Lower lobe of right lung (tissue), 2 donors: Measurements from ENCODE around the gene ADAMTSL3. TPM values are rescaled to one million over a fixed set of nuclear protein-coding genes. Genes with fewer than 3 reads are reported as not detected.

Experiments used
- ATAC-seq, 2 donors: fragments of 200-7000 bp; cut with Tn5 transposase; one replicate each; pipeline ENCODE4 v1.9.1; 2020 to 2022; ENCODE audit warnings: mild to moderate bottlenecking in 2 of 2, moderate library complexity in 2 of 2
- DNase-seq: peaks from one replicate; pipeline ENCODE4 v3.0.0-alpha.2; 2020
- H3K27ac ChIP-seq: fragments of 200-600 bp; one replicate; pipeline ENCODE4 v1.8.0; 2022
- H3K27me3 ChIP-seq: fragments of 200-600 bp; one replicate; pipeline ENCODE4 v1.8.0; 2022; ENCODE audit warnings: low read depth
- H3K36me3 ChIP-seq: fragments of 200-600 bp; one replicate; pipeline ENCODE4 v1.8.0; 2022; ENCODE audit warnings: mild to moderate bottlenecking
- H3K4me1 ChIP-seq: fragments of 200-600 bp; one replicate; pipeline ENCODE4 v1.8.0; 2022
- H3K4me3 ChIP-seq: fragments of 200-600 bp; one replicate; pipeline ENCODE4 v1.8.0; 2022; ENCODE audit warnings: mild to moderate bottlenecking
- H3K9me3 ChIP-seq: fragments of 200-600 bp; one replicate; pipeline ENCODE4 v1.8.0; 2022
- CTCF ChIP-seq: fragments of 200-600 bp; IDR thresholded peaks from one replicate; pipeline ENCODE4 v1.8.0; 2022; ENCODE audit warnings: antibody characterized with exemption, mild to moderate bottlenecking
- intact Hi-C: fragments of 100-400 bp; cut with DNase I; formaldehyde crosslinking; loops from one replicate; pipeline ENCODE4 v1.11.0; 2022
- total RNA-seq: library from RNA; stranded (reverse); fragmentation: NEBNext Ultra II Directional; extraction: Animal tissue kit (Norgen Biotek cat#: 25700); gene quantifications from one replicate; pipeline ENCODE4 v1.2.1, GENCODE V29; 2021
- donor health status: DM: no; HTN: yes; CAD: no; lungs with severe emphysema.

Gene ADAMTSL3
- total RNA-seq, 1 donor from 2014 or later = 26.4 TPM

- ATAC-seq = no peak
- no peak for TF ChIP-seq CTCF
Observed at GRCh38 chr15:83670672-83671229, 16.8 kb downstream of the ADAMTSL3 start.

GRCh38 chr15:83671603-83672002 lies 17.7 kb downstream of the ADAMTSL3 start:
- ATAC-seq (no peak), DNase-seq (no peak)
- no peaks in the 10 kb centered on the region for H3K27me3 ChIP-seq
- H3K4me3 ChIP-seq = no peak overlapping the region
- TF ChIP-seq CTCF = no peak
- no peak overlapping the region for H3K27ac ChIP-seq
- H3K9me3 ChIP-seq = peaks cover 7% of the 10 kb centered on the region
- intact Hi-C loops = no loop called here
- no peaks in the 10 kb centered on the region for H3K4me1 ChIP-seq
- H3K36me3 ChIP-seq = no peaks in the 10 kb centered on the region

More at GRCh38 chr15:83670672-83671229, 16.8 kb downstream of the ADAMTSL3 start:
- Histone ChIP-seq H3K27ac (no peak overlapping the region), H3K36me3 (no peaks in the 10 kb centered on the region), H3K27me3 (no peaks in the 10 kb centered on the region), H3K4me1 (no peaks in the 10 kb centered on the region), H3K9me3 (peaks cover 7% of the 10 kb centered on the region), H3K4me3 (no peak overlapping the region)
- intact Hi-C loops = no loop called here
- DNase-seq = no peak

GRCh38 chr15:83673385-83673784 lies 19.5 kb downstream of the ADAMTSL3 start:
- Histone ChIP-seq H3K9me3 (peaks cover 7% of the 10 kb centered on the region), H3K4me1 (no peaks in the 10 kb centered on the region), H3K27ac (no peak overlapping the region), H3K36me3 (no peaks in the 10 kb centered on the region), H3K27me3 (no peaks in the 10 kb centered on the region), H3K4me3 (no peak overlapping the region)
- DNase-seq (no peak), ATAC-seq (peak in 1 of 2 donors; percentile 19)
- intact Hi-C loops = no loop called here
- TF ChIP-seq CTCF = no peak

- Histone ChIP-seq H3K27me3 (no peaks in the 10 kb centered on the region), H3K36me3 (no peaks in the 10 kb centered on the region), H3K9me3 (no peaks in the 10 kb centered on the region), H3K27ac (no peak overlapping the region), H3K4me3 (no peak overlapping the region), H3K4me1 (no peaks in the 10 kb centered on the region)
- DNase-seq (no peak), ATAC-seq (no peak)
- intact Hi-C loops = no loop called here
- no peak for TF ChIP-seq CTCF
Observed at GRCh38 chr15:83682476-83683088, 28.7 kb downstream of the ADAMTSL3 start.

- Histone ChIP-seq H3K36me3 (no peaks in the 10 kb centered on the region), H3K27ac (no peak overlapping the region), H3K27me3 (no peaks in the 10 kb centered on the region), H3K9me3 (no peaks in the 10 kb centered on the region), H3K4me1 (no peaks in the 10 kb centered on the region), H3K4me3 (no peak overlapping the region)
- intact Hi-C loops = no loop called here
- no peak for TF ChIP-seq CTCF
- ATAC-seq (no peak), DNase-seq (no peak)
Observed at GRCh38 chr15:83685916-83686332, 32.0 kb downstream of the ADAMTSL3 start.
